Caco-2 (cell line): ENCODE data around the gene OR2T8. TPM values are rescaled to one million over a fixed set of nuclear protein-coding genes. Genes with fewer than 3 reads are reported as not detected.

Experiments
- BruUV-seq: library from RNA; stranded (reverse); fragments of 400-500 nt; replicated peaks from 2 replicates; lab custom pipeline; 2021; lab: Mats Ljungman, UMichigan
- CTCF ChIA-PET: fragments of 300-600 bp; sonication (Branson Sonifier 250); formaldehyde crosslinking; loops from one replicate; lab custom pipeline; 2022; ENCODE audit warnings: antibody characterized with exemption; lab: Charles Lee
- POLR2A ChIA-PET: fragments of 300-600 bp; sonication (Branson Sonifier 250); formaldehyde crosslinking; loops from one replicate; lab custom pipeline; 2022; ENCODE audit warnings: antibody characterized with exemption; lab: Charles Lee
- DNase-seq, 2 experiments: peaks; one replicate each; pipeline versions ENCODE4 v3.0.0 to v3.0.0-alpha.2; 2020 to 2022
- H3K27me3 ChIP-seq: replicated peaks from 2 replicates; pipeline ENCODE4 v1.6.0; 2011; ENCODE audit warnings: low read length; ENCODE audit not compliant: control insufficient read depth, insufficient read depth
- H3K36me3 ChIP-seq: 2 replicates; pipeline ENCODE4 v1.5.1; 2011; ENCODE audit warnings: low read length; ENCODE audit not compliant: control insufficient read depth, insufficient read depth
- H3K4me1 ChIP-seq: fragments of 250-450 bp; sonication (Bioruptor Pico); 2 replicates; pipeline ENCODE4 v1.5.1; 2020; ENCODE audit warnings: mild to moderate bottlenecking
- H3K4me3 ChIP-seq: 2 replicates; pipeline ENCODE4 v1.5.1; 2011; ENCODE audit warnings: low read depth, mild to moderate bottlenecking, control low read depth, low read length
- H3K9me3 ChIP-seq: fragments of 250-450 bp; sonication (Bioruptor Pico); 2 replicates; pipeline ENCODE4 v1.5.1; 2020; ENCODE audit warnings: mild to moderate bottlenecking, moderate library complexity
- H3K27ac Mint-ChIP-seq: one replicate; pipeline ENCODE4 v1.8.0; 2022; ENCODE audit warnings: mixed read lengths; ENCODE audit not compliant: unreplicated experiment
- H3K27me3 Mint-ChIP-seq: one replicate; pipeline ENCODE4 v1.8.0; 2022; ENCODE audit warnings: mixed read lengths; ENCODE audit not compliant: insufficient read depth, unreplicated experiment
- H3K36me3 Mint-ChIP-seq: one replicate; pipeline ENCODE4 v1.8.0; 2022; ENCODE audit warnings: mild to moderate bottlenecking, mixed read lengths; ENCODE audit not compliant: insufficient read depth, unreplicated experiment
- H3K4me1 Mint-ChIP-seq: one replicate; pipeline ENCODE4 v1.8.0; 2022; ENCODE audit warnings: low read depth, mixed read lengths; ENCODE audit not compliant: unreplicated experiment
- H3K4me3 Mint-ChIP-seq: one replicate; pipeline ENCODE4 v1.8.0; 2022; ENCODE audit warnings: mild to moderate bottlenecking, moderate library complexity, mixed read lengths; ENCODE audit not compliant: unreplicated experiment
- H3K9me3 Mint-ChIP-seq: one replicate; pipeline ENCODE4 v1.8.0; 2022; ENCODE audit warnings: mixed read lengths; ENCODE audit not compliant: unreplicated experiment
- intact Hi-C: fragments of 100-400 bp; cut with micrococcal nuclease; formaldehyde crosslinking; loops from one replicate; pipeline ENCODE4 v1.10.0; 2022; ENCODE audit not compliant: unreplicated experiment
- total RNA-seq: library from RNA; stranded (reverse); gene quantifications from 2 replicates; pipeline ENCODE4 v1.2.3, GENCODE V29; 2022
- TF ChIP-seq, protein P1 (sequence below), 2 experiments: fragments of 200-600 bp in 1 of 2; IDR thresholded peaks; 1 replicate in 1 of 2; 2 replicates in 1 of 2; pipeline versions ENCODE4 v1.5.1 to v1.8.0; 2011 to 2022; ENCODE audit warnings: antibody characterized with exemption in 1 of 2, control low read depth in 1 of 2, inconsistent platforms in 1 of 2, low read depth in 1 of 2, low read length in 1 of 2, mild to moderate bottlenecking in 1 of 2, moderate library complexity in 1 of 2; ENCODE audit not compliant: insufficient read depth in 1 of 2, severe bottlenecking in 1 of 2, unreplicated experiment in 1 of 2

Gene OR2T8
- total RNA-seq, 1 experiment from 2014 or later = not detected

DNA sequence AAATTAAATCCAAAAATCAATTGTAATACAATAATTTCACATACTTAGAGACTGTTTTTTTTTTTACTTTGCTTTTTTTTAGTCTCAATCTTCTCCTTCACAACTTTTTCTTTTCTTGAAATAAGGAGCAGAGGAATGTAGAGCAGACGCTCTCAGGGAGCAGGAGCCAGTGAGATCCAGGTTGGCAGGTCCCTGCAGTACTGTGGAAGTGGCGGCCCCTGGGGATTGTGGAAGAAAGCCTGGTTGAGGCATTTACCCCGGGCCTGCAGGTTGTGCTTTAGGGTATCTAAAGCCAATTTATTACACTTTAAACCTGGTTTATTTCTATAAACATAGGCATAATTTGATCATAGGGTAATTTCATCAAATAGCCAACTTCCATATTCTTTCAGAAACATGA, 3.9 kb downstream of the OR2T8 start:
- Mint-ChIP-seq H3K36me3 (no peaks in the 10 kb centered on the region), H3K4me1 (no peaks in the 10 kb centered on the region), H3K27ac (no peak overlapping the region), H3K27me3 (peaks cover 5% of the 10 kb centered on the region), H3K4me3 (no peak overlapping the region), H3K9me3 (no peaks in the 10 kb centered on the region)
- Histone ChIP-seq H3K9me3 (no peaks in the 10 kb centered on the region), H3K4me3 (no peak overlapping the region), H3K36me3 (no peaks in the 10 kb centered on the region), H3K4me1 (no peaks in the 10 kb centered on the region), H3K27me3 (no peaks in the 10 kb centered on the region)
- TF ChIP-seq, protein P1, sequence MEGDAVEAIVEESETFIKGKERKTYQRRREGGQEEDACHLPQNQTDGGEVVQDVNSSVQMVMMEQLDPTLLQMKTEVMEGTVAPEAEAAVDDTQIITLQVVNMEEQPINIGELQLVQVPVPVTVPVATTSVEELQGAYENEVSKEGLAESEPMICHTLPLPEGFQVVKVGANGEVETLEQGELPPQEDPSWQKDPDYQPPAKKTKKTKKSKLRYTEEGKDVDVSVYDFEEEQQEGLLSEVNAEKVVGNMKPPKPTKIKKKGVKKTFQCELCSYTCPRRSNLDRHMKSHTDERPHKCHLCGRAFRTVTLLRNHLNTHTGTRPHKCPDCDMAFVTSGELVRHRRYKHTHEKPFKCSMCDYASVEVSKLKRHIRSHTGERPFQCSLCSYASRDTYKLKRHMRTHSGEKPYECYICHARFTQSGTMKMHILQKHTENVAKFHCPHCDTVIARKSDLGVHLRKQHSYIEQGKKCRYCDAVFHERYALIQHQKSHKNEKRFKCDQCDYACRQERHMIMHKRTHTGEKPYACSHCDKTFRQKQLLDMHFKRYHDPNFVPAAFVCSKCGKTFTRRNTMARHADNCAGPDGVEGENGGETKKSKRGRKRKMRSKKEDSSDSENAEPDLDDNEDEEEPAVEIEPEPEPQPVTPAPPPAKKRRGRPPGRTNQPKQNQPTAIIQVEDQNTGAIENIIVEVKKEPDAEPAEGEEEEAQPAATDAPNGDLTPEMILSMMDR (IDR thresholded peaks at IDR 0.05; ENCODE audit: insufficient read depth in 1 of 2, low read depth in 1 of 2, low read length in 1 of 2, severe bottlenecking in 1 of 2, unreplicated experiment in 1 of 2) = no peak
- BruUV-seq = no TSS peak
- DNase-seq = no peak
- CTCF ChIA-PET = no interaction called here
- intact Hi-C loops = no loop called here
- POLR2A ChIA-PET = no interaction called here

DNA sequence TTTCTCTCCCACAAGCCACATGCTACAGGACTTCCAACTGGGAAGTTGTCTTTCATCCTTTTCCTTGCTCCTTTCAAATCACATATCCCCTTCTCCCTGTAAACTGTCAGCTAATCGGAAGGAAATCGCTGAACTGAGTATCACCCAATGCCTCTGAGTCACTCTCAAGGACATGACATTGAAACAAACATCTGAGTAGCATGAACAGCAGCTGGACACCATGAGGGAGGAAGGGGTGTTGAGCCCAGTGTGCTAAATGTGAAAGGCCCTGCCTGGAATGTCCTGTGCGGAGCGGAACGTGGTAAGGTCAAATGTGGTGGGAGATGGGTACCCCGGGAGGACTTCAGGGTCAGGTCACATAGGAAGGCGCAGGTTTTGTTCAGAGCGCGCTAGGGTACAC, 4.8 kb downstream of the OR2T8 start, which contains the start of gene OR2AJ1:
Gene OR2AJ1, plus strand, starts transcription at position 22 of the 400 bp plus-strand sequence. CDS start 8,880 bp downstream, outside the sequence.
- Mint-ChIP-seq H3K9me3 (no peaks in the 10 kb centered on the region), H3K27me3 (peaks cover 5% of the 10 kb centered on the region), H3K4me3 (no peak within 1 kb of the TSS), H3K4me1 (no peaks in the 10 kb centered on the region), H3K36me3 (no peaks in the 10 kb centered on the region), H3K27ac (no peak within 1 kb of the TSS)
- no peak for DNase-seq
- ChIA-PET CTCF (no interaction called here), POLR2A (no interaction called here)
- no peaks in the 10 kb centered on the region for H3K36me3 ChIP-seq
- H3K4me1 ChIP-seq = no peaks in the 10 kb centered on the region
- BruUV-seq = no TSS peak
- no peak within 1 kb of the TSS for H3K4me3 ChIP-seq
- intact Hi-C loops = no loop called here
- TF ChIP-seq, protein P1 (IDR thresholded peaks at IDR 0.05; ENCODE audit: insufficient read depth in 1 of 2, low read depth in 1 of 2, low read length in 1 of 2, severe bottlenecking in 1 of 2, unreplicated experiment in 1 of 2) = no peak
- H3K9me3 ChIP-seq = no peaks in the 10 kb centered on the region
- H3K27me3 ChIP-seq = no peaks in the 10 kb centered on the region

DNA sequence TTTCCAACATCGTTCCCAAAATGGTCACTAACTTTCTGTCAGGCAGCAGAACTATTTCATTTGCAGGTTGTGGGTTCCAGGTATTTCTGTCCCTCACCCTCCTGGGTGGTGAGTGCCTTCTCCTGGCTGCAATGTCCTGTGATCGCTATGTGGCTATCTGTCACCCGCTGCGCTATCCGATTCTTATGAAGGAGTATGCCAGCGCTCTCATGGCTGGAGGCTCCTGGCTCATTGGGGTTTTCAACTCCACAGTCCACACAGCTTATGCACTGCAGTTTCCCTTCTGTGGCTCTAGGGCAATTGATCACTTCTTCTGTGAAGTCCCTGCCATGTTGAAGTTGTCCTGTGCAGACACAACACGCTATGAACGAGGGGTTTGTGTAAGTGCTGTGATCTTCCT, 13.9 kb downstream of the OR2T8 start:
- no peak overlapping the region for H3K27ac Mint-ChIP-seq

More for the DNA sequence above, 13.9 kb downstream of the OR2T8 start:
- TF ChIP-seq, protein P1 (IDR thresholded peaks at IDR 0.05; ENCODE audit: insufficient read depth in 1 of 2, low read depth in 1 of 2, low read length in 1 of 2, severe bottlenecking in 1 of 2, unreplicated experiment in 1 of 2) = no peak
- H3K9me3 ChIP-seq = no peaks in the 10 kb centered on the region
- no peak overlapping the region for H3K4me3 ChIP-seq
- no peaks in the 10 kb centered on the region for H3K4me1 Mint-ChIP-seq
- no peak overlapping the region for H3K4me3 Mint-ChIP-seq
- H3K4me1 ChIP-seq = no peaks in the 10 kb centered on the region
- no peaks in the 10 kb centered on the region for H3K36me3 ChIP-seq
- no peaks in the 10 kb centered on the region for H3K27me3 Mint-ChIP-seq
- BruUV-seq = no TSS peak
- no peak for DNase-seq
- ChIA-PET CTCF (no interaction called here), POLR2A (no interaction called here)
- no peaks in the 10 kb centered on the region for H3K36me3 Mint-ChIP-seq
- H3K27me3 ChIP-seq = no peaks in the 10 kb centered on the region
- H3K9me3 Mint-ChIP-seq = no peaks in the 10 kb centered on the region
- intact Hi-C loops = no loop called here
